Sigmoid colon (tissue), 4 donors: ENCODE results near the gene GSTO2.

Experiments used
- POLR2AphosphoS5 ChIP-seq, 4 donors: sonication (generic); formaldehyde crosslinking; IDR thresholded peaks; one replicate each; pipeline ENCODE4 v1.6.1; 2017; ENCODE audit warnings: antibody characterized with exemption in 4 of 4
- TF ChIP-seq, protein P1 (sequence below), 4 experiments: fragments of 450-650 bp in 3 of 4; fragments of 200-600 bp in 1 of 4; IDR thresholded peaks; one replicate each; pipeline ENCODE4 v1.5.1; 2016 to 2019; ENCODE audit warnings: antibody characterized with exemption in 4 of 4, mild to moderate bottlenecking in 3 of 4, moderate library complexity in 2 of 4

DNA sequence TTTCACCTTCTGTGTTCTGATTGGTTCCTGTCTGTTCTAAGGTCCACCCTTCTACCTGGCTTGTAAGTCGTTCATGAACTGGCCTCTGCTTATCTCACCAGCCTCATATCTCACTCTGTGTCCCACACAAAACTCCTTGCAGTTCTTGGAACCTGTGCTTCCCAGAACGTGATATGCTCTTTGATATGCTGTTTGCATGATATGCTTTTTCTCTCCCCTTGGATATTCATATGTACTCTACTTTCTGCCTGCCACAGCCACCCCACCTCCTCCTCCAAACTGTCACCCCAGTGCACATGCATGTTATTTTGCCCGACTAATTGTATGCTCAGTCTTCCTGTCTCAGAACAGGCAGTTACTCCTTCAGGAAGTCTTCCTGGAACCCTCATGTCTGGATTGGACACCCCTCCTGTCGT, 71.1 kb downstream of the GSTO2 start:
- TF ChIP-seq, protein P1, sequence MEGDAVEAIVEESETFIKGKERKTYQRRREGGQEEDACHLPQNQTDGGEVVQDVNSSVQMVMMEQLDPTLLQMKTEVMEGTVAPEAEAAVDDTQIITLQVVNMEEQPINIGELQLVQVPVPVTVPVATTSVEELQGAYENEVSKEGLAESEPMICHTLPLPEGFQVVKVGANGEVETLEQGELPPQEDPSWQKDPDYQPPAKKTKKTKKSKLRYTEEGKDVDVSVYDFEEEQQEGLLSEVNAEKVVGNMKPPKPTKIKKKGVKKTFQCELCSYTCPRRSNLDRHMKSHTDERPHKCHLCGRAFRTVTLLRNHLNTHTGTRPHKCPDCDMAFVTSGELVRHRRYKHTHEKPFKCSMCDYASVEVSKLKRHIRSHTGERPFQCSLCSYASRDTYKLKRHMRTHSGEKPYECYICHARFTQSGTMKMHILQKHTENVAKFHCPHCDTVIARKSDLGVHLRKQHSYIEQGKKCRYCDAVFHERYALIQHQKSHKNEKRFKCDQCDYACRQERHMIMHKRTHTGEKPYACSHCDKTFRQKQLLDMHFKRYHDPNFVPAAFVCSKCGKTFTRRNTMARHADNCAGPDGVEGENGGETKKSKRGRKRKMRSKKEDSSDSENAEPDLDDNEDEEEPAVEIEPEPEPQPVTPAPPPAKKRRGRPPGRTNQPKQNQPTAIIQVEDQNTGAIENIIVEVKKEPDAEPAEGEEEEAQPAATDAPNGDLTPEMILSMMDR (IDR thresholded peaks at IDR 0.05) = no peak
- no peak for TF ChIP-seq POLR2AphosphoS5 (IDR thresholded peaks at IDR 0.05)
